Left lobe of liver (tissue), 2 donors: ENCODE measurements around the gene DZANK1. TPM values are rescaled to one million over a fixed set of nuclear protein-coding genes. Genes with fewer than 3 reads are reported as not detected.
"Not testable (repeated sequence)": the region's sequence is repeated elsewhere in the genome, so short reads cannot be mapped to it uniquely, and the experiment has no call there.

ENCODE experiments used
- ATAC-seq: fragments of 200-7000 bp; cut with Tn5 transposase; one replicate; pipeline ENCODE4 v1.9.1; 2020; ENCODE audit warnings: mild to moderate bottlenecking, moderate library complexity
- DNase-seq: peaks from one replicate; pipeline ENCODE4 v3.0.0-alpha.2; 2020; ENCODE audit warnings: low spot score
- total RNA-seq: library from RNA; stranded (reverse); gene quantifications from one replicate; pipeline ENCODE4 v1.2.1, GENCODE V29; 2021
- donor health status: DM: no; HTN: no; CAD: no; lungs with moderate emphysema.
- donor health status: DM: no; HTN: yes; CAD: no.

The DZANK1 gene
- total RNA-seq: 0.55 TPM

- DNase-seq (peak; percentile 97), ATAC-seq (peak; percentile 99)
Observed at GRCh38 chr20:18466894-18467730, at the start of gene DZANK1, which contains the start of gene POLR3F. Gene DZANK1, minus strand, starts transcription at chr20:18467030. Its CDS starts 1,672 bp downstream, at chr20:18465358. Gene POLR3F, plus strand, starts transcription at chr20:18467390. Its CDS starts 117 bp downstream, at chr20:18467507.

DNA sequence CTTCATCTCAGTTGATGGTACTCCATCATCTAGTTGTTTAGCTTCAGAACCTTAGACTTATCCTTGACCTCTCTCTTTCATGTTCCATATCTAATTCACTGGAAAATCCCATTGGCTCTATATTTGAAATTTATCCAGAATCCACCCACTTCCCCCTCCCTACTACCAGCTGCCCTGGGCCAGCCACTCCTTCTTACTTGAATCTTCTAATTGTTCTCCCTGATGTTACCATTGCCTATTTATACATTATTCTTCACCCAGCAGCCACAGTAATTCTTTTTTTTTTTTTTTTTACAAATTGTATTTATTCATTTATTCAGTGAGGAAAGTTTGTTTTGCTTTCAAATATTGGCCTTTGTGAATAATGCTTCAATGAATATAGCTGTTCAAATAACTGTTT lies 49.1 kb upstream of the DZANK1 start:
- DNase-seq: no peak
- no peak for ATAC-seq

DNA sequence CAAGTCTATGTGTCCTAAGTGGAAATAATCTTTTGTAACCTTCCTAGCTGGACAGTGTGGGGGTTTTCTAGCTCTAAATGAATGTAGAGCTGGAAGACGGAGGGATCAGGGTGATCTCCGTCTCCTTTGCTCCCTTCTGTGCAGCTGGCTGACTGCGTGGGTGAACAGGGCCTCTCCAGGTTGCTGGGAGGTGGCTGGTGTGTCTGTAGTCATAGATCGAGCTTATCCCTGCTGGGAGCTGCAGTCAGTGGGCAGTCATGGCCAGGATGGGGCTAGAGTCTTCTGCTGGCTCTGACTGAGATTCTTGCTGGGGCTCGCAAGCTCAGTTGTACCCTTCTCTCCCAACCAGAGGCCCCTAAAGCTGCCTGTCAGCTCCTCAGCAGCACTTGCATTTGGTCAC lies 47.3 kb upstream of the DZANK1 start:
- DNase-seq: no peak
- ATAC-seq: no peak

GRCh38 chr20:18513208-18513607 lies 46.4 kb upstream of the DZANK1 start:
- DNase-seq (no peak), ATAC-seq (no peak)

DNA sequence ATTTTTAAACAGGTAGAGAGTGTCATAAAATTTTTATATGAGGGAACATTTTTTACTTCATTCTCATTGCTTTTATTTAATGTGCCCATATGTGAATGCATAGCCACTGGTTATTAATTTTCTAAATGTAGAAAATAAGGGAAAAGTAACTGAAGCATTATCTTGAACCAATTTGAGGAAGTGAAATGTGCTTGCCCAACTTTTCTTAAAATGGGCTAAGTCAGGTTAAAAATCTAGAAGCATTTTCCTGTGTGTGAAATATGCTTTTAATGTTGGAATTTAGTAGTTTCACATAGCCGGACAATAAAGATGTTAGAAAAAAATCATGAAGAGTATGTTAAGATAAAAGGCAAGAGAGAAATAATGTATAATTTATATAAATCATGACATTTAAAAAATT lies 44.7 kb upstream of the DZANK1 start:
- DNase-seq (no peak), ATAC-seq (no peak)

- DNase-seq: peak; percentile 97
- peak; percentile 95 for ATAC-seq
Observed at GRCh38 chr20:18507218-18508191, 40.7 kb upstream of the DZANK1 start, which contains the start of gene SEC23B. Gene SEC23B, plus strand, starts transcription at chr20:18507940. Its CDS starts 2,896 bp downstream, at chr20:18510836.

- ATAC-seq (no peak), DNase-seq (no peak)
Observed at GRCh38 chr20:18506744-18507143, 39.9 kb upstream of the DZANK1 start.

DNA sequence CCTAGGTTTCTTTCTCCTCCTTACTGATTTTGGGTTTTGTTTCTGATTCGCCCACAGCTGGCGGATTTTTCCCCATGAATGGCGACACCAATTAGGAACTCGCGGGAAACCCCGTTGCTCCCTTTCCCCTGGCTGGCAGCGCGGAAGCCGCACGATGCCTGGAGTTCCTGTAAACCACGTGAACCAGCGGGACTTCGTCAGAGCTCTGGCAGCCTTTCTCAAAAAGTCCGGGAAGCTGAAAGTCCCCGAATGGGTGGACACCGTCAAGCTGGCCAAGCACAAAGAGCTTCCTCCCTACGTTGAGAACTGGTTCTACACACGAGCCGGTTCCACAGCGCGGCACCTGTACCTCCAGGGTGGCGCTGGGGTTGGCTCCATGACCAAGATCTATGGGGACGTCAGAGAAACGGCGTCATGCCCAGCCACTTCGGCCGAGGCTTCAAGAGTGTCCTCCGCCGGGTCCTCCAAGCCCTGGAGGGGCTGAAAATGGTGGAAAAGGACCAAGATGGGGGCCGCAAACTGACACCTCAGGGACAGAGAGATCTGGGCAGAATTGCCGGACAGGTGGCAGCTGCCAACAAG lies 37.7 kb upstream of the DZANK1 start:
- DNase-seq (peak; percentile 75), ATAC-seq (peak; percentile 21)

DNA sequence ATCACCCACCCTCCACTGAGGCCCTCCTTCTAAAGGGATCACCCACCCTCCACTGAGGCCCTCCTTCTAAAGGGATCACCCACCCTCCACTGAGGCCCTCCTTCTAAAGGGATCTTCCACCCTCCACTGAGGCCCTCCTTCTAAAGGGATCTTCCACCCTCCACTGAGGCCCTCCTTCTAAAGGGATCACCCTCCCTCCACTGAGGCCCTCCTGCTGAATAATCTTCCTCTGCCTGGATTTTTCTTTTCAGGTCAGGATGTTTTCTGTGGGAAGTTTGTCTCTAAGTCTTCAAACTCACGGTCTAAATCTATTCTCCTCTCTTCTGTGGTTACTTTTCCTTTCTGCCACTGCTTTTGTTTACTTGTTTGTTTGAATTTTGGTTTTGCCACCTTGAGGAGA lies 34.8 kb upstream of the DZANK1 start:
- DNase-seq, ATAC-seq: not testable (repeated sequence)

GRCh38 chr20:18497603-18498002 lies 30.8 kb upstream of the DZANK1 start:
- DNase-seq (no peak), ATAC-seq (no peak)

DNA sequence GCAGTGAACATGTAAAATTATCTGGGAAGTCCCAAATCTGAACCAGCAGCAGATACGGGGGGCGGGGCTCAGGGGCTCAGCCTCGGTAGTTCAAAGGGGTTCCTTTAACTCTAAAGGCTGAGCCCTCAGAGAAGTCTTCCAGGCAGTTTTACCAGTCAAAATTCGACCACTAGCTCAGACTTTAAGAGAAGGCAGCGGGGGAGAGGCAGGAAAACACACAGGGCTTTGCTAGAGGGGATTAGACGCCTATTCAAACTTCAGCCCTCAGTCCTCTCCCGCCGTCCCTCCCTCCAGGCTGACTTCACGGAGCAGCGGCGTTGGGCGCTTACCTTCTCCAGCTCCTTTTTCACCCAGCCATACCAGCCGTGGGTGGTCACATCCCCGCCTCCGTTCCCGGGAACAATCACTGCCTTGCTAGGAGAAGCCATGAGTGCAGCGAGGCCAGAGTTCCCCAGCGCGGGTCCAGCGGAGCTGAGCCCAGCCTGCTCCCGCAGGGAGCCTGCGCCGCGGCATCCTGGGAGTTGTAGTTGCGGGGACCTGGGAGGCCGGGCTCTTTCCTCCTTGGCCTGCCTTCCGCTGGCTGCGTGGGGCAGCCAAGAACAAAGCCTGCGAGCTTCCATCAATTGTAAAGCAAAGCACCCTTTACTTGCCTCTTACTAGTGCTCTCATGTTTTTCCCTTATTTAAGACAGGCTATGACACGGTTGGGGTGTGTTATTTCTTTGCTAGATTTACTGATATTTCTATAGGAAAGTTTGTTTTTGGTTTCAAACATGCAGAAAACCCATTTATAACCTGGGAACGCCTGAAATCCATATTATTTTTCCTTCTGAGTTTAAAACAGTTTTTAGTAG lies 30.1 kb upstream of the DZANK1 start, which contains the start of gene RBBP9:
Gene RBBP9 (minus strand): TSS at position 486 of the 853 bp plus-strand sequence. CDS start 58 bp downstream, at position 428.
- ATAC-seq (peak; percentile 99), DNase-seq (peak; percentile 91)

DNA sequence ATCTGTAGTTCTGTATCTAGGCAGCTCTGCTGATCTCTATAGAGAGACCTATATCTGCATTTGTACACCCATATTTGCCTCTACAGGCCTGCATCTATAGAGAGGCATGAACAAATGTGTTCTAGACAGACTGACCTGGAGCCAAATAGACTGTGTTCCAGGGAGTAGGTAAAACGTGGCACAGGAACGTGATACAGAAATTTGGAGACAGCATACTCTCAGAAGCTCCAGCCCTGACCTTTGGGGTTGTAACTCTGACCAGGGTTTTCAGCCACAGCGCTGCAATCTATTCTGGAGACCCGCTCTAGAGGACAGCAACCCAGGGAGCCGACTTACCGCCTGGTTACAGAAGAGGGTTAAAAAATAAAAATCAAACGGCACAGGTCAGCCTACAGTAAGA lies 29.2 kb upstream of the DZANK1 start:
- ATAC-seq (peak; percentile 67), DNase-seq (peak; percentile 67)

- DNase-seq (no peak), ATAC-seq (no peak)
Observed at GRCh38 chr20:18488301-18488700, 21.5 kb upstream of the DZANK1 start.

GRCh38 chr20:18481596-18481995 lies 14.8 kb upstream of the DZANK1 start:
- DNase-seq: peak; percentile 52
- ATAC-seq: peak; percentile 91

GRCh38 chr20:18477821-18478220 lies 11.0 kb upstream of the DZANK1 start:
- DNase-seq (no peak), ATAC-seq (no peak)

DNA sequence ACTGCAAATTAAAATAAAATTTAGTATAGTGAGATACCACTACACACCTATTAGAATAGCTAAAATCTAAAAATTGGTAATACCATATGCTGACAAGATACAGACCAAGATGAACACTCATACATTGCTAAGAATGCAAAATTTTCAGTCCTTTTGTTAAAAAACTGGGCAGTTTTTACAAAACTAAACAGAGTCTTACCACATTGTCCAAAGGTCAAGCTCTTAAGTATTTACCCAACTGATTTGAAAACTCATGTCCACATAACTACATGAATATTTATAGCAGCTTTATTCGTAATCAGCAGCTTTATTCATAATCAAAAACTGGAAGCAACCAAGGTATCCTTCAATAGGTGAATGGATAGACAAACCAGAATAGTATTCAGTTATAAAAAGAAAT lies 10.4 kb upstream of the DZANK1 start:
- DNase-seq: no peak
- peak; percentile 62 for ATAC-seq

DNA sequence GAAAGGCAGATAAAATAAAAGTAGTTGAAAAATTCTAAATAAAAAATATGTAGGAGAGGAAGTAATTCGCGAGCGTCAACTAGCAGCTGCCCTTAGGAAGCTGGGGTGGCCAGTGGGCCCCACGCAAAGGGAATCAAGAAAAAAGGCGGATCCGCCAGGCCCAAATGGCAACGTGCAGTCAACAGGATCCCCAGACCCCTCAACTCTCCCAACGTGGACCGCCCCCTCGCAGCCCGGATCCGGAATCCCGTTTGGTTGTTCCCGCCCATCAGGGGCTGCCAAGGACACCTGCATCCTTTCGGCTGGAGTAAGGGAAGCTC lies 296 bp downstream of the DZANK1 start:
- DNase-seq: no peak
- ATAC-seq: peak; percentile 70

DNA sequence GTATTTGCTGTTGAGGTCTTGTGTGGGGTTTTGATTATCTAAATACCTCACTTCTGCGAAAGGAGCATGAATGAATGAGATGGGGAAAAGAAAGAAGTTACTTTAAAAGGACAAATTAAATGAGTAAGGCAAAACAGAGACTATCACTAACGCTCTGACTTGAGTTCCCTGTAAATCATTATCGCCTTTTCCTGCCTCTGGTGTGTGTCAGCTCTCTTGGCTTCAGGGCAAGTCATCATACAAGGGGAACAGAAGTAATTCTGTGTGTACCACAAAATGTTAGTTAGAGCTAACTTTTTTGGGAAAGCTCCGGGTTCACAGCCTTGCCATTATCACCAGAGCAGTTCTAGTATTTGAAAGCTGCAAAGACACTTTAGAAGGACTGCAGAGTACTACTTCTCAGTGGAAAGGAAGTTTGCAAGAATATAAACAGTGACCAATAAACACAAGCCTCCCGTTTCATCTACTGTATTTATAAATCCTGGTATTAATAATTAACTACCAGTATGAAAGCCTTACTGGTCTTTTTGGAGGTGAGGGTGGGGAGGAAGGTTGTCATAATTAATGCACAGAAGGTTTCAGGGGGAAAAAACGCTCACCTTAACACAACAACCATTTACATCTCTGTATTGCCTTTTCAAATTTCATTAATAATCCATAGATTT lies 1.2 kb downstream of the DZANK1 start:
- no peak for ATAC-seq

DNA sequence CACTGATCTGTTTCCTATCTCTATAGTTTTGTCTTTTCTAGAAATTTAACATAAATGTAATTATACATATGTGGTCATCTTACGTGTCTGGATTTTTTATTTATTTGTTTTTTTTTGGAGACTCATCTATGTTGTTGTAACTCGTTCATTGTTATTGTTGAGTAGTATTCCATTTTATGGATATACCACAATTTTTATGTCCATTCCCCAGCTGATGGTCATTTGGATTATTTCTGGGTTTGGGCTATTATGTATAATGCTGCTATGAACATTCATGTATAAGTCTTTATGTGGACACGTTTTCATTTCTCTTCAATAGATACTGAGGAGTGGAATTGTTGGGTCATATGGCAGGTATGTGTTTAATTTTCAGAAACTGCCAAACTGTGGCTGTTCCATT lies 10.2 kb downstream of the DZANK1 start:
- ATAC-seq (no peak), DNase-seq (no peak)

More for the DNA sequence above, 1.2 kb downstream of the DZANK1 start:
- DNase-seq: no peak
